ENCODE data around the gene WDR86.
A peak's percentile ranks its signal among the peaks of the same experiment; 100 is the strongest.

Gene WDR86

DNA sequence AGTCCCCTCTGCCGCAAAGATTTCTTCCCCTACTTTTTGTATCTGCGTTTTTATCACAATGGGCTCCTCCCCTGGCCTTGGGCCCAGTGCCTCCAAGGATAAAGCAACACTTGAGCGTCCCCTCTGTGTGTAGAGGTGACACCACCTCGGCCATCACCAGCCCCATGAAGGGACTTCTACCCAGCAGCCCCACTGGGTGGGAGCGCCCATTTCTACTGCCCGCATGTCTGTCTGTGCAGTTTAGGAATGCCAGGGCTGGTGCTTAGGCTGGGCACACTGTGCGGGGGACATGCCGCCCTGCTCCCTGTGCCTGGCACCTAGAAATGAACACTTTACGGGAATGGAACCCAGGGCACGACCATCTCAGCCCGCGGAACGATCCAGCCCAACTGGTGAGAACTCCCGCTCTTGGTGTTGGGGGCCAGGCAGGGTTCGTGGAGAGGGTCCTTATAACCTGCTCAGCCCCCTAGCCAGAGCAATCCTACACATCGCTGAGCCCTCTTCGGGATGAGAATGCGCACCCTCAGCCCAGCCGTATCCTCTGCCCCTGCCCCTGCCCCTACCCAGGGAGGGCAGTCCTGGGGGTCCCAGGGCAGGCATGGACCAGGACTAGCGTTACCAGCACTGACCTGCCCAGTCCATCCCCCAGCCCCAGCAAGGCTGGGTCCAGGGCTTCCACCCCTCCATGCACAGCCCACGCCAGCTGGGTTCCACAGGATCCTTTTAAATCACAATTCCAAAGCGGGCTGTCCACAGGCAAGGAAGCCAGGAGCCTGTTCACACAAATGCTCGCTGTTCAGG, 17.3 kb upstream of the WDR86 start:
- DNase-seq, result no peak

DNA sequence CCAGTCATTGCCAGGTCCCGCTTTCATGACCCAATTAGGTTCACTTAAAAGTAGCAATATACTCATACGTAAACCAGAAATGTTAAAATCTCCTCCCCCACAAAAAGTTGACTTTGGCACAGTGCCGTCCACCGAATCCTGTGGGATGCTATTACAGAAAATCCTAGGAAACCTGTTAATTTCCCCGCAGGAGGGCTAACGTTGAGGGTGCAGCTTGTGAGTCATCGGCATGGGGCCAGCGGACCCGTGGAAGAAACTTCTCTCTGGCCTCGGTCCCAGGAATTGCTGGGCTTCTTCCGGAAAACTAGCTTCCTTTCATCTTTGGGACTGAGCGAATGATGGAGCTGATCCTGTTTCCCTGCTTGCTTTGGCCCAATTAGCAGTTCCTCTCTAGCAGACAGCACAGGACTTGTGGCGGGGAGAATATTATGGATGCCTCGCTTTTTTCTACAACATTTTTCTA, 16.6 kb upstream of the WDR86 start:
- DNase-seq, result no peak

DNA sequence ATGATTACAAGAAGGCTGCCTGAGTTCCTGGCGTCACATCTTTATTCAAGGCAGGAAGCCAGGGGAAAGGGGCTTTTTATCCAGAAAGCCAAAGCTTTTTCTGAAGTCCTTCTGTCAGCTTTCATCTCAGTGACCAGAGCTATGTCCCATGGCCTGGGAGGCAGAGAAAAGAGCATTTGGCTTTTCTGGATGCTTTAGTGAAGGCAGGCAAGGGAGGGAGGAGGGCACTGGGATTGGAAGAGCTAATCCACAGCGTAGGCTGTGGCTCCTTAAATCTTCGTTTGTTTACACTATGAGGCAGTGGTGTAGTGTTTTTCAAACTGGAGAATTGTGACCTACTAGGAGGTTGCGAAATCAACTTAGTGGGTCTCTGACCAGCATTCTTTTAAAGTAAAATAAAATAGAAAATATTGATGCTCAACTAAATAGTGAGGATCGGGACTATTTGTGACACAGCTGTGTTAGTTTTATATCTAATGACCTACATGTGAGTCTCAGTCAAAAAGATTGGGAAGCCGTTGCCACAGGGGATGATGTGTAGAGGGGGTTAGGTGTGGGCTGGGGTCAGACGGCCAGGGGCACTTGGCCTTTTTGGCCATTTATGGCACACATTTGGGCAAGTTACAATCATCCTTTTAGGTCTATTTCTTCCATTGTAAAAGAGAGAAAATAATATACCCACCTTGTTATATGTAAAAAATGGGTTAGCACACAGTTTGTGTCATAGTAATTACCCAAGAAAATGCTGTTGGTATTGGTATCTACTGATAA, 16.0 kb upstream of the WDR86 start:
- no peak for DNase-seq

DNA sequence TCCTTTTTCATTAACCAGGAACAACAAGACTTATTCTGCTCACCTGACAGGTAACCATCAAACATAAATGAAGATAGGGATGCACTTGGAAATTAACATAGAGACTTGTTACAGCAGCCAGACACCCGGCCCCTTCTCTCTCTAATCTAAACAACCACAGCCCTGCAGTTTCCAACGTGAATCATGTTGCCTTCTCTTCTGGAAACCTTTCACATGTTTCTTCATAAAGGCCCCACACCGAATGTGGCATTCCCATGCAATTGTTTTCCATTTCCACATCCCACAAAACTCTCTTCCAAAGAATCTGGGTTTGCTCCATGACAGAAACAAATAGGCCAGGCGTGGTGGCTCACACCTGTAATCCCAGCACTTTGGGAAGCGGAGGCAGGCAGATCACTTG, 15.0 kb upstream of the WDR86 start:
- no peak for DNase-seq

- no peak for DNase-seq
Observed at GRCh38 chr7:151423936-151424335, 14.1 kb upstream of the WDR86 start.

- no peak for DNase-seq
Observed at GRCh38 chr7:151423226-151423625, 13.4 kb upstream of the WDR86 start.

DNA sequence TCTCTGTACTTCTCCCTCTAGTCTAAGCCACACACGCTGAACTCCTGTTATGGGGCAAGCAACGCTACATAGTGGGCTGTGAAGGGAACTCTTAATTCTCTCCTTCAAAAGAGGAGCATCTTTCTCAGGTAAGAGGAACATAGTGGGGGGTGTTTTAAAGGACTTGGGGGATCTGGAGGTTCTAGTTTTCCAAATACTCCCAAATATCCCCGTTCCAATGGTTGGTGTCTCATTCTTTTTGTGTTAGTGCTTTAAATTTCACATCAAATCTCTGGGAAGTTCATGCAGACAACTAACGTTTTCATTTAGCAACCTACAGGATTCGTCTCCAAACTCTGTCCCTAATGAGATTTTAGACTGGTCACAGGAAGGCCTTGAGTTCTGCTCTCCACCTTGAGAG, 12.4 kb upstream of the WDR86 start:
- DNase-seq, result no peak

DNA sequence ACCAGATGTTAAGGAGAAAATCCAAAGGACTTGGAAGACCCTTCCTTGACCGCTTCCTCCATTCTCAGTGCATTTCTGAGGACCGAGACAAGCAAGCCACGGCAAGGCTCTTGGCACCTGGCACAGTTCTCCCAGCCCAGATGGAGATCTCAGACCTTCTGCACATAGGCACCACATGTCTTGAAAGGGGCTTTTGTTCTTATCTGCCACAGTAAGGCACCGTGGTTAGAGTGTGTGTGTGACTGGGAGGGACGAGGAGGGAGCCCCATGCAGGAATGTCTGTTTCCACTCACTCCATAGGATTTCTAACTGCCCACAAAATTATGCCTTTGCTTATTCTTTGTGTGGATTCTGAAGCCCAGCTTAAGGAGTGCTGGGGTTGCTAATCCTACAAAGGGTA, 10.3 kb upstream of the WDR86 start:
- no peak for DNase-seq

GRCh38 chr7:151416941-151417315, 7.1 kb upstream of the WDR86 start:
- no peak for DNase-seq

DNA sequence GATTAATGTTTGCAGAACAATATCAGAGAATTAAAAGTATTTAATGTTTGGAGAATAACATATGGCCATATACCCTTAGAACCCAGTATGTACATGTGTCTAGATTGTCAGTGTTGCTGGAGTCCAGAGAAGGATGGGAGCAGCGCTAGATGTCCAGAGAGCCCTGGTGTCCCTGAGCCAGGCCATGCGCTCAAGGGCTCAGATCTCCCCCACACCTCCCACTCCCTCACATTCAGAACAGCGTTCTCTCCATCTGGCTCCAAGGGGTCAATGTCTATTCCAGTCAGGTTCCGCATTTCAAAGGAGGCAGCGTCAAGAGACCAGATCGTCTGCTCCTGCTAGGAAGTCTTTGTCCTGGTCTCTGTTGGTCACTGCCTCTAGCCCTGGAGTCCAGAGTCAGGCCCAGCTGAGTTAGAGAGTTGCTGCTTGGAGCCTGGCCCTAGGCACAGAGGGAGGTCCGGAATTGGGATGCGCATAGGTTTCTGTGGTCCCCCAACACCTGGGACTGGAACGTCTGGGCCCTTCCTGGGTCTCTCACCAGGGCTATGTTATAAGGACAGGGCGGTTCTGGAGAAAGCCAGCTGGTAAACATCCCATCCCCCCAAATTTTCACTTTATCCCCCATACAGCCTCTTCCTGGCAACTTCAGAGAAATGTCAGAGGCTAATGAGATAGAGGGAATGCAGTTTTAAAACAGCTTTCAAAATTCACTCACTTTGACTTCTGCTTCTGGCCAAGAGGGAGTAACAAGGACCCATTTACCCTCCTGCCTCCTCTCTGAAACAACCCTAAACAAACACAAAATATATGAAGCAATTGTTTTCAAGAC, 6.5 kb upstream of the WDR86 start:
- DNase-seq, result no peak

DNA sequence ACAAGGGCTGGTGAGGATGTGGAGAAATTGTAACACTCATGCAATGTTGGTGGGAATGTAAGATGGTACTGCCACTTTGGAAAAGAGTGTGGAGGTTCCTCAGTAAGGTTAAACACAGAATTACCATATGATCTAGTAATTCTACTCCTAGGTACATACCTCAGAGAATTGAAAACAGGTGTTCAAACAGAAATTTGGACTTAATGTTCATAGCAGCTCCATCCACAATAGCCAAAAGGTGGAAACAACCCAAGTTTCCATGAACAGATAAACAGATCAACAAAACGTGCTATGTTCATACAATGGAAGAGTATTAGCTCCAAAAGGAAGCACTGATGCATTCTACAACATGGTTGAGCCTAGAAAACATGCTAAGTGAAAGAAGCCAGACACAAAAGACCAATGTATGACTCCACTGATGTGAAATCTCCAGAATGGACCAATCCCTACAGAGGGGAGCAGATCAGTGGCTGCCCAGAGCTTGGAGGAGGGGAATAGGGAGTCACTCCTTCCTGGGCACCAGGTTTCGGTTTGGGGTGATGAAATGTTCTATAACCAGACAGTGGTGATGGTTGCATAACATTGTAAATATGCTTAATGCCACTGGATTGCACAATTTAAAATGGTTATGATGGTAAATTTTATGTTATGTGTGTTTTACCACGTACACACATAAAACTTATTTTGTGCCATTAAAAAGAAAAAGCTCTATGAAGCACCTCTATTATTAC, 5.7 kb upstream of the WDR86 start:
- DNase-seq, result peak; percentile 77

DNA sequence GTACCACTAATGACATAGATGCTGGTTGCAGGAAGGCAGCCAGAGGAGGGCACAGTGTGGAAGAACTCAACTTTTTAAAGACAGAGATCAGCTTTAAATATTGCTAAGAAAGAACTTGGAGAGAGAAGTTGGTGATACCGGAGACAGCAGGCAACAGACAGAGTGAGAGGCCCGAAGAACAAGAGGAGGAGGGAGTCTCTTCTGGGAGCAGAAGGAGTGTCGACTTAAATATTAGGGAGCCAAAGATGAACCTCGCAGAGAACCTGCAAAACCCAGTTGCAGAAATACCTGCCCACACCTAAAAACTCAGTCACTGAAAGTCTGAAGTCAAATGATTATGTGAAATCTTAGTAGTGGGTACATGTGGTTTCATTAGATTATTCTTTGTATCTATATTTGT, 3.4 kb upstream of the WDR86 start:
- DNase-seq, result no peak

- no peak for DNase-seq
Observed at GRCh38 chr7:151412318-151412717, 2.5 kb upstream of the WDR86 start.

- DNase-seq, result peak; percentile 31
Observed at GRCh38 chr7:151411551-151411950, 1.7 kb upstream of the WDR86 start.

DNA sequence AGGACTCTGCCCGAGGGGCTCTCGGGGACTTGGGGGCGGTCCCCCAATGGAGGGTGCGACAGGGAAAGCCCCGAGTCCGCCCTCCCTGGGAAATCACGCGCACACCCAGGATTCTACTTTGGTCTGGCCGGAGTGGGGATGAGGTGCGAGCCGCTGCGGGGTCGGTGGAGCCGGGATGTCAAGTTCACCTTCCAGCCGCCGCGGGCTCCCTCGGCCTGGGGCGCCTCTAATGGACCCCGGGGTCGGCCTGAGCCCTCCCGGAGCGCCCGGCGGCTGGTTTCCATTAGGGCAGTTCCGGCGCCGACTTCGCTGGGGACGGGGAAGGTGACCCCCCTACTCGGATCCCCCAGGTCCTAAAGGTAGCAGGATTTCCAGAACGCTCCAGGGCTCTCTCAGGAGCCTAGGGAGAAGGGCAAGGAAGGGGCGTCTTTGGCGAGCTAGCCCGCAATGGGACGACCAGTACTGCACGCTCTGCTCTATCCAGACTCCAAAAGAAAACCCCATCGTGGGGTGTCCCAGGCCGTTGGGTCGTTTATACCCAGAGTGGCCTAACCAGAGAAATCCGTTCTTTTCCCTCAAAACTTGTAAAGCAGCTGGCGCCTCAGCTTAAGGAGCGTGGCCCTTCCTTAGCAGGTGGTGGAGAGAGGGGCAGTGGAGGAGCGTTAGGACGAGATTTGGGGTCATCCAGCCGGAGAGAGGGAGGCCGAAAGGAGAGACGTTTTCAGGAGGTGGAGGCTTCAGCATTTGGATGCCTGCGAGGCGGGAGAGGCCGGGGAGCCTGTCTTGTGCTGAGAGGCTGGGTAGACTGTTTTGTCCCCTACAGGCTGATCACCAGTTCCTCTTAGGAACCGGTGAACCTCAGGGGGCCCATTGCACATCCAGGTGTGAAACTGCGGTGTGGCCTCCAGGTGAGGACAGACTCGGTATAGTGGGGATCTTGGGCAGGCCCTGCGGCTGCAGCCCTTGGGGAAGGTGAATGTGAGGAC, 860 bp upstream of the WDR86 start:
- DNase-seq, result no peak

DNA sequence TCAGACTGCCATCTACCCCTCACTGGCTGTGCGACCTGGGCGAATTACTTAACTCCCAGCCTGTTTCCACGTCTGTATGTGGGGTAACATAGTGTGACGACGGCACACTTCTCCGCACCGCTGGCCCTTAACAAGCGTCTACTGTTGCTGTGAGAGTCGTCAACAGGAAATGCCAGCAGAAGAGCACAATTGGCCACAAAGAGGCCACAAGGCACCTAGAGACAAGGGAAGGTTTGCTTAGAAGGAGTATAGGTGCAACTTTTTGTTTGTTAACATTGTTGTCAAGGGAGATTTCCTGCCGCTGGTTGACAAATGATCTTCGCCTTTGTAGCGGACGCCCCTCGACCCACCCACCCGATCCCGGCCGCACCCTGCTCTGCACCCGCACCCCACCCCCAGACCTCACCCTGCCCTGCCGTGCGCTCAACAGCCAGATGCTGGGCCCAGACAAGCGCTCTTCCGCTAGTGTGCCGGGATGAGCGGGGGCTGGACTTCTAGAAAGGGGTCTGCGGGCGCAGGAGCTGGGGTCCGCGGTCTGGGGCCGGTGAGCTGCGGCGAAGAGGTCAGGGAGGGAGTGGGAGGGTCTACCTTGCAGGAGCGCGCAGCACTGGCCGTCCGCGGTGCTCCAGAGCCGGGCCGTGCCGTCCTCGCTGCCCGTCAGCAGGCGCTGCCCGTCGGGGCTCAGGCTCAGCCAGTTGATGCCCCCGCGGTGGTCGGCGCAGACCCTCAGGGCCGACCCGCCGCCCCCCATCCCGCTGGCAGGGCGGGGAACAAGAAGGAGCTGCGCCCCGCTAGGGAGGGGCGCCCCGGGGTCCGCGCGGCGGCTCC, 785 bp downstream of the WDR86 start:
- DNase-seq, result peak; percentile 44

DNA sequence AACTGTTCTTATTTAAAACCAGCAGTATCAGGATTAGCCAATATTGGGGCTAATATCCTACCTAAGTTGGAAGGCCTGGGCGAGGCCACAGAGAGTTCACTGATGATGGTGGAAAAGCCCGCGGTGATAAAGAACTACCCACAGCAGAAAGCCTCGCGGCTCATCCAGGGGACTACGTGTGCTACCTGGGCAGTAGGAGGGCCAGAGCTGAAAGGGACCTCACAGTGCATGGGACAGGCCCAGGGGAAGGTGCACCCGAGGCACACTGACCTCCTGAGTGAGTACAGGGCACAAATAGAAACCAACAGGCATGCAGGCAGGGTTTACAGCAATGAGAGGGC, 1.4 kb downstream of the WDR86 start:
- DNase-seq, result no peak

GRCh38 chr7:151406886-151407583, 2.8 kb downstream of the WDR86 start:
- DNase-seq, result no peak

- no peak for DNase-seq
Observed at GRCh38 chr7:151406051-151406875, 3.6 kb downstream of the WDR86 start.

All from hematopoietic multipotent progenitor cell treated with erythropoietin and hydrocortisone succinate and interleukin-3 and kit ligand, for 6 days (in vitro differentiated cells).